Thyroid gland (tissue), 4 donors: ENCODE data around the gene ARL15.

Experiments
- POLR2A ChIP-seq, 2 donors: fragments of 450-650 bp; IDR thresholded peaks; one replicate each; pipeline ENCODE4 v1.6.1; 2017; ENCODE audit warnings: antibody characterized with exemption in 2 of 2, mild to moderate bottlenecking in 2 of 2, moderate library complexity in 1 of 2
- TF ChIP-seq, protein P1 (sequence below), 6 experiments: fragments of 200-600 bp in 3 of 6; fragments of 450-650 bp in 3 of 6; sonication (generic) in 3 of 6; IDR thresholded peaks; one replicate each; pipeline ENCODE4 v1.5.1; 2016 to 2019; ENCODE audit warnings: antibody characterized with exemption in 6 of 6, mild to moderate bottlenecking in 2 of 6, inconsistent platforms in 1 of 6, moderate library complexity in 1 of 6

DNA sequence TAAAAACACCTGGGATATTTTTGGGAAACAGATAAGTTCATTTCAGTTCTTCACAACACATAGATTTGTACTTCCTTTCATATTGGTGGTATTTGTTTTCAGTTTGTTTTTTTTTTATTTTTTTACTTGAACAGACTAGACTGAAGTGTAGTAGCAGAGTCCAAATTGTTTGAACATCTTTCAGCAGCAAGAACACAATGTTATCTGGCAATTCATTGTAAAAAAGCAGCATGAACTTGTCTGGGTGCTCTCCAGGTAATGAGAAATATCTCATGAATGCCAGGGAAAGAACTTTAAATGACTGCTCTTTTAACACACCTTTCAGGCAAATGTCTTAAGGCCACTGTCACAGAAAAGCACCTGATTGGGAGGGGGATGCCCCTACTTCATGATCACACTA lies 113.4 kb downstream of the ARL15 start:
- TF ChIP-seq, protein P1, sequence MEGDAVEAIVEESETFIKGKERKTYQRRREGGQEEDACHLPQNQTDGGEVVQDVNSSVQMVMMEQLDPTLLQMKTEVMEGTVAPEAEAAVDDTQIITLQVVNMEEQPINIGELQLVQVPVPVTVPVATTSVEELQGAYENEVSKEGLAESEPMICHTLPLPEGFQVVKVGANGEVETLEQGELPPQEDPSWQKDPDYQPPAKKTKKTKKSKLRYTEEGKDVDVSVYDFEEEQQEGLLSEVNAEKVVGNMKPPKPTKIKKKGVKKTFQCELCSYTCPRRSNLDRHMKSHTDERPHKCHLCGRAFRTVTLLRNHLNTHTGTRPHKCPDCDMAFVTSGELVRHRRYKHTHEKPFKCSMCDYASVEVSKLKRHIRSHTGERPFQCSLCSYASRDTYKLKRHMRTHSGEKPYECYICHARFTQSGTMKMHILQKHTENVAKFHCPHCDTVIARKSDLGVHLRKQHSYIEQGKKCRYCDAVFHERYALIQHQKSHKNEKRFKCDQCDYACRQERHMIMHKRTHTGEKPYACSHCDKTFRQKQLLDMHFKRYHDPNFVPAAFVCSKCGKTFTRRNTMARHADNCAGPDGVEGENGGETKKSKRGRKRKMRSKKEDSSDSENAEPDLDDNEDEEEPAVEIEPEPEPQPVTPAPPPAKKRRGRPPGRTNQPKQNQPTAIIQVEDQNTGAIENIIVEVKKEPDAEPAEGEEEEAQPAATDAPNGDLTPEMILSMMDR (IDR thresholded peaks at IDR 0.05), result no peak
- no peak for TF ChIP-seq POLR2A (IDR thresholded peaks at IDR 0.05)
